ENCODE measurements around the gene ADGRA3. TPM values are rescaled to one million over a fixed set of nuclear protein-coding genes. Genes with fewer than 3 reads are reported as not detected.

The ADGRA3 gene
- polyA plus RNA-seq, 3 donors: 0.07 TPM; not detected in 2

DNA sequence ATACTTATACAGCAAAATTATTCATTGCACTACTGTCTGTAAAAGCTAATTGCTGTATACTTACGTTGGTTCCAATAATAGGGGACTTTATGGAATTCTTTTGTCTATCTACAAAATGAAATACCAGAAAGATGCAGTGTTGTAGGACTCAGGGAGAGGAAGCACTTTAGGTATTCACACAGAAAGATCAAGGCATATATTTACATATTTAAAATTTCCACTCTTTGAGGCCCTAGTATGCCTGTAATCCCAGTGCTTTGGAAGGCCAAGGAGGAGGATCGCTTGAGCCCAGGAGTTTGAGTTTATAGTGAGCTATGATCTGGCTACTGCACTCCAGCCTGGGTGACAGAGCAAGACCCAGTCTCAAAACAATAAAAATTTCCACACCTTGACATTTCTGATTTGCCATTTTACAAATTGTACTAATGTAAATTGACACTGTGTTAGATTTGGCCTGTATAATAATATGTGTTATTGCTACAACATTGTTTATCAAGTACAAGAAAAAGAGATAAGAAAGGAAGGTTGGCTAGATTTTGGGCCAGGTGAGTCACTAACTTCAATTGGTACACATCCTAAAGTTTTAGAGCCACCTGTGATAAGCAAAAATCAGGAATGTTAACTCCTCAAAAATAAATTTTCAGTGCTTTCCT is 35.1 kb downstream of the ADGRA3 start:
- H3K9me3 Mint-ChIP-seq: peaks cover 0 to 3% (median 0%) of the 10 kb centered on the region in 7 donors
- no peak overlapping the region for H3K4me3 Mint-ChIP-seq
- H3K27ac ChIP-seq (ENCODE audit: low read depth in 1 of 2, low read length in 2 of 2): no peak overlapping the region
- DNase-seq: no peak
- H3K4me2 ChIP-seq (replicated peaks; ENCODE audit: extremely low read depth, low read length, poor library complexity, severe bottlenecking): no peak overlapping the region
- H4K20me1 ChIP-seq (ENCODE audit: insufficient read depth, low read length): no peaks in the 10 kb centered on the region
- H3K27ac Mint-ChIP-seq: no peak overlapping the region
- TF ChIP-seq, protein P1, sequence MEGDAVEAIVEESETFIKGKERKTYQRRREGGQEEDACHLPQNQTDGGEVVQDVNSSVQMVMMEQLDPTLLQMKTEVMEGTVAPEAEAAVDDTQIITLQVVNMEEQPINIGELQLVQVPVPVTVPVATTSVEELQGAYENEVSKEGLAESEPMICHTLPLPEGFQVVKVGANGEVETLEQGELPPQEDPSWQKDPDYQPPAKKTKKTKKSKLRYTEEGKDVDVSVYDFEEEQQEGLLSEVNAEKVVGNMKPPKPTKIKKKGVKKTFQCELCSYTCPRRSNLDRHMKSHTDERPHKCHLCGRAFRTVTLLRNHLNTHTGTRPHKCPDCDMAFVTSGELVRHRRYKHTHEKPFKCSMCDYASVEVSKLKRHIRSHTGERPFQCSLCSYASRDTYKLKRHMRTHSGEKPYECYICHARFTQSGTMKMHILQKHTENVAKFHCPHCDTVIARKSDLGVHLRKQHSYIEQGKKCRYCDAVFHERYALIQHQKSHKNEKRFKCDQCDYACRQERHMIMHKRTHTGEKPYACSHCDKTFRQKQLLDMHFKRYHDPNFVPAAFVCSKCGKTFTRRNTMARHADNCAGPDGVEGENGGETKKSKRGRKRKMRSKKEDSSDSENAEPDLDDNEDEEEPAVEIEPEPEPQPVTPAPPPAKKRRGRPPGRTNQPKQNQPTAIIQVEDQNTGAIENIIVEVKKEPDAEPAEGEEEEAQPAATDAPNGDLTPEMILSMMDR (IDR thresholded peaks at IDR 0.05): no peak
- H2AFZ ChIP-seq (ENCODE audit: insufficient read depth, low read depth, low read length, poor library complexity, severe bottlenecking): no peak overlapping the region
- H3K27me3 ChIP-seq (ENCODE audit: control insufficient read depth in 2 of 2, insufficient read depth in 2 of 2, low read length in 2 of 2): no peaks in the 10 kb centered on the region
- intact Hi-C loops (cut with micrococcal nuclease): no loop called here
- WGBS (ENCODE audit: insufficient coverage): no CpG with 5 or more reads among the region's 2 CpGs
- no peak overlapping the region for H3K4me3 ChIP-seq (replicated peaks in 1 of 3; ENCODE audit: low read depth in 2 of 3, low read length in 3 of 3)
- peaks cover 37% of the 10 kb centered on the region for H3K4me1 Mint-ChIP-seq
- H3K36me3 ChIP-seq (replicated peaks in 1 of 2; ENCODE audit: control insufficient read depth in 1 of 2, insufficient read depth in 2 of 2, low read length in 2 of 2): no peaks in the 10 kb centered on the region
- peaks cover 21 to 25% of the 10 kb centered on the region in 2 donors for H3K4me1 ChIP-seq (ENCODE audit: control insufficient read depth in 1 of 2, insufficient read depth in 2 of 2, low read length in 2 of 2)
- H3K79me2 ChIP-seq (ENCODE audit: insufficient read depth, low read length): no peaks in the 10 kb centered on the region
- H3K36me3 Mint-ChIP-seq: no peaks in the 10 kb centered on the region
- H3K27me3 Mint-ChIP-seq (ENCODE audit: low read depth in 3 of 3): peaks cover 0 to 3% (median 0%) of the 10 kb centered on the region in 3 donors
- H3K9ac ChIP-seq (ENCODE audit: insufficient read depth, low read length, poor library complexity, severe bottlenecking): no peak overlapping the region
- no peaks in the 10 kb centered on the region for H3K9me3 ChIP-seq (replicated peaks in 1 of 2; ENCODE audit: control insufficient read depth in 1 of 2, insufficient read depth in 1 of 2, low read length in 2 of 2)

DNA sequence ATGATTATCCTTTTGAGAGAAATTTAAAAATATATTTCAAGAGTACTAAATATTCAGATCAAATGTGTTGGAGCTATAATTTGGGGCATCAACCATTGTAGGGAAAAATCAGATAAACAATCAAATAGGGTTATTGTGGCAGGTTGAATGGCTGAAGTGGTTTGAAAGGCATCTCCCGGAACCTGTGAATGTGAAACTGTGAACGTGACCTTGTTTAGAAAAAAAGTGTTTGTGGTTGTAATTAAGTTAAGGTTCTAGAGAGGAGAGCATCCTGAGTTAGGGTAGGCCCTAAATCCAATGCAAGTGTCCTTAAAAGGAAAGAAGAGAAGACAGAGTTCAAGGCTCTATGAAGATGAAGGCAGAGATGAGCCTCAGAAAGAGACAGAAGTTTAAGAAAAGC is 37.4 kb downstream of the ADGRA3 start:
- Histone ChIP-seq H3K4me3 (replicated peaks in 1 of 3; ENCODE audit: low read depth in 2 of 3, low read length in 3 of 3) (no peak overlapping the region), H3K9me3 (replicated peaks in 1 of 2; ENCODE audit: control insufficient read depth in 1 of 2, insufficient read depth in 1 of 2, low read length in 2 of 2) (no peaks in the 10 kb centered on the region), H3K27ac (ENCODE audit: low read depth in 1 of 2, low read length in 2 of 2) (no peak overlapping the region), H3K4me2 (replicated peaks; ENCODE audit: extremely low read depth, low read length, poor library complexity, severe bottlenecking) (no peak overlapping the region), H2AFZ (ENCODE audit: insufficient read depth, low read depth, low read length, poor library complexity, severe bottlenecking) (no peak overlapping the region), H3K36me3 (replicated peaks in 1 of 2; ENCODE audit: control insufficient read depth in 1 of 2, insufficient read depth in 2 of 2, low read length in 2 of 2) (no peaks in the 10 kb centered on the region), H3K27me3 (ENCODE audit: control insufficient read depth in 2 of 2, insufficient read depth in 2 of 2, low read length in 2 of 2) (no peaks in the 10 kb centered on the region), H4K20me1 (ENCODE audit: insufficient read depth, low read length) (no peaks in the 10 kb centered on the region), H3K79me2 (ENCODE audit: insufficient read depth, low read length) (no peaks in the 10 kb centered on the region), H3K9ac (ENCODE audit: insufficient read depth, low read length, poor library complexity, severe bottlenecking) (no peak overlapping the region), H3K4me1 (ENCODE audit: control insufficient read depth in 1 of 2, insufficient read depth in 2 of 2, low read length in 2 of 2) (peaks cover 10 to 11% of the 10 kb centered on the region in 2 donors)
- WGBS (ENCODE audit: insufficient coverage): 50% methylated on average over 2 of the region's 2 CpGs
- H3K4me3 Mint-ChIP-seq: no peak overlapping the region
- DNase-seq: no peak
- no peak overlapping the region for H3K27ac Mint-ChIP-seq
- no peaks in the 10 kb centered on the region for H3K36me3 Mint-ChIP-seq
- H3K9me3 Mint-ChIP-seq: peaks cover 0 to 3% (median 0%) of the 10 kb centered on the region in 7 donors
- intact Hi-C loops (cut with micrococcal nuclease): no loop called here
- TF ChIP-seq, protein P1 (IDR thresholded peaks at IDR 0.05): no peak
- no peaks in the 10 kb centered on the region for H3K27me3 Mint-ChIP-seq (ENCODE audit: low read depth in 3 of 3)
- peaks cover 22% of the 10 kb centered on the region for H3K4me1 Mint-ChIP-seq
